ENCODE measurements around the gene PRUNE2. TPM values are rescaled to one million over a fixed set of nuclear protein-coding genes. Genes with fewer than 3 reads are reported as not detected.

Gene PRUNE2
- total RNA-seq, 1 donor from 2014 or later, result 8.7 TPM

DNA sequence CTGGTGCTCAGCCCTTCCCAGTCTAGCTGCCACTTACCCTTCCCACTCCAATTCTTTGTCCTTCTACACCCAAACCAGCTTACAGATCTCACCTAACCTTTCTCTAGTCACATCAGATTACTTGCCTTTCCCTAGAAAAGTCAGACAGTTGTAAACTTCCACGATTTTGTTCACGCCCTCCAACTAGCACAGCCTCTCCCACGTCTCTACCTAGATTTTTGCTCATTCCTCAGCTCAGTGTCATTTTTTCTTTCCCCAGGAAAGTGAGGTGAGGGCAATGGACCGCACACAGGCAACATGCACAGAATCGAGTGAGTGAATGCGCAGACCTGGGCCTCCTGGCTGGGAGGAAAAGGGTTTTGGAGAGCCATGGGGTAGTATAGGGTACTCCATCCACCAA, 20.9 kb upstream of the PRUNE2 start:
- no peaks in the 10 kb centered on the region for H4K20me1 ChIP-seq (ENCODE audit: insufficient read depth, low read length)
- TF ChIP-seq EZH2 (IDR thresholded peaks at IDR 0.05; ENCODE audit: insufficient read depth, low read length), result no peak
- TF ChIP-seq, protein P1, sequence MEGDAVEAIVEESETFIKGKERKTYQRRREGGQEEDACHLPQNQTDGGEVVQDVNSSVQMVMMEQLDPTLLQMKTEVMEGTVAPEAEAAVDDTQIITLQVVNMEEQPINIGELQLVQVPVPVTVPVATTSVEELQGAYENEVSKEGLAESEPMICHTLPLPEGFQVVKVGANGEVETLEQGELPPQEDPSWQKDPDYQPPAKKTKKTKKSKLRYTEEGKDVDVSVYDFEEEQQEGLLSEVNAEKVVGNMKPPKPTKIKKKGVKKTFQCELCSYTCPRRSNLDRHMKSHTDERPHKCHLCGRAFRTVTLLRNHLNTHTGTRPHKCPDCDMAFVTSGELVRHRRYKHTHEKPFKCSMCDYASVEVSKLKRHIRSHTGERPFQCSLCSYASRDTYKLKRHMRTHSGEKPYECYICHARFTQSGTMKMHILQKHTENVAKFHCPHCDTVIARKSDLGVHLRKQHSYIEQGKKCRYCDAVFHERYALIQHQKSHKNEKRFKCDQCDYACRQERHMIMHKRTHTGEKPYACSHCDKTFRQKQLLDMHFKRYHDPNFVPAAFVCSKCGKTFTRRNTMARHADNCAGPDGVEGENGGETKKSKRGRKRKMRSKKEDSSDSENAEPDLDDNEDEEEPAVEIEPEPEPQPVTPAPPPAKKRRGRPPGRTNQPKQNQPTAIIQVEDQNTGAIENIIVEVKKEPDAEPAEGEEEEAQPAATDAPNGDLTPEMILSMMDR (IDR thresholded peaks at IDR 0.05; ENCODE audit: insufficient read depth, low read depth, low read length), result no peak
- H3K4me3 ChIP-seq (ENCODE audit: insufficient read depth, low read depth, low read length), result no peak overlapping the region
- H3K4me2 ChIP-seq (ENCODE audit: low read length), result peak overlapping the region; percentile 42
- peak overlapping the region; percentile 73 for H3K27ac ChIP-seq (ENCODE audit: low read depth, low read length)
- Mint-ChIP-seq H3K36me3 (ENCODE audit: low read depth, unreplicated experiment) (no peaks in the 10 kb centered on the region), H3K4me3 (ENCODE audit: unreplicated experiment) (no peak overlapping the region), H3K27ac (ENCODE audit: unreplicated experiment) (no peak overlapping the region), H3K9me3 (ENCODE audit: unreplicated experiment) (peaks cover 5% of the 10 kb centered on the region), H3K4me1 (ENCODE audit: low read depth, unreplicated experiment) (peaks cover 11% of the 10 kb centered on the region), H3K27me3 (ENCODE audit: low read depth, unreplicated experiment) (peaks cover 14% of the 10 kb centered on the region)
- H2AFZ ChIP-seq (ENCODE audit: low read depth, low read length), result no peak overlapping the region
- H3K27me3 ChIP-seq (ENCODE audit: insufficient read depth, low read length), result no peaks in the 10 kb centered on the region
- peaks cover 3% of the 10 kb centered on the region for H3K9me3 ChIP-seq (ENCODE audit: insufficient read depth, low read depth, low read length)
- no peaks in the 10 kb centered on the region for H3K79me2 ChIP-seq (ENCODE audit: insufficient read depth, low read length)
- peaks cover 14% of the 10 kb centered on the region for H3K4me1 ChIP-seq (ENCODE audit: insufficient read depth, low read length)
- FAIRE-seq, result no peak
- peak overlapping the region; percentile 54 for H3K9ac ChIP-seq (ENCODE audit: low read length)
- no peaks in the 10 kb centered on the region for H3K36me3 ChIP-seq (ENCODE audit: insufficient read depth, low read length)
- DNase-seq (ENCODE audit: low read depth), result peak; percentile 14

DNA sequence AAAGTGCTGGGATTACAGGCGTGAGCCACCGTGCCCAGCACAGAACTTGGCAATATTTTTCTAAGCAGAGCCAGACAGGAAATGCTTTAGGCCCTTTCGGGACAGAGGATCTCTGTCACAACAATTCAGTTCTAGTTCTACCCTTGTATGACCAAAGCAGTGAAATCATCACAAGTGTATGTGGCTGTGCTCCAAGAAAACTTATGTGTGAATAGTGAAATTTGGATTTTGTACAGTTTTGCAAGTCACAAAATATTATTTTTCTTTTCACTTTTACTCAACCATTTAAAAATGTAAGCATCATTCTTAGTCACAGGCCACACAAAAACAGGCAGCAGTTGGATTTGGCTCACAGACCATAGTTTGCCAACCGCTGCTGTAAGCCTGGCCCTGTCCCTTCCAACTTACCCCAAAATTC, 20.4 kb upstream of the PRUNE2 start:
- H3K9me3 ChIP-seq (ENCODE audit: insufficient read depth, low read depth, low read length), result peaks cover 3% of the 10 kb centered on the region
- H3K9ac ChIP-seq (ENCODE audit: low read length), result peak overlapping the region; percentile 54
- Mint-ChIP-seq H3K27ac (ENCODE audit: unreplicated experiment) (peak overlapping the region; percentile 27), H3K4me3 (ENCODE audit: unreplicated experiment) (no peak overlapping the region), H3K4me1 (ENCODE audit: low read depth, unreplicated experiment) (peaks cover 11% of the 10 kb centered on the region), H3K36me3 (ENCODE audit: low read depth, unreplicated experiment) (no peaks in the 10 kb centered on the region), H3K9me3 (ENCODE audit: unreplicated experiment) (peaks cover 4% of the 10 kb centered on the region), H3K27me3 (ENCODE audit: low read depth, unreplicated experiment) (peaks cover 18% of the 10 kb centered on the region)
- H3K4me3 ChIP-seq (ENCODE audit: insufficient read depth, low read depth, low read length), result no peak overlapping the region
- FAIRE-seq (no peak), DNase-seq (ENCODE audit: low read depth) (peak; percentile 88)
- peaks cover 14% of the 10 kb centered on the region for H3K4me1 ChIP-seq (ENCODE audit: insufficient read depth, low read length)
- TF ChIP-seq, protein P1 (IDR thresholded peaks at IDR 0.05; ENCODE audit: insufficient read depth, low read depth, low read length), result no peak
- no peak for TF ChIP-seq EZH2 (IDR thresholded peaks at IDR 0.05; ENCODE audit: insufficient read depth, low read length)
- no peaks in the 10 kb centered on the region for H3K79me2 ChIP-seq (ENCODE audit: insufficient read depth, low read length)
- H4K20me1 ChIP-seq (ENCODE audit: insufficient read depth, low read length), result no peaks in the 10 kb centered on the region
- H3K4me2 ChIP-seq (ENCODE audit: low read length), result peak overlapping the region; percentile 42
- no peaks in the 10 kb centered on the region for H3K36me3 ChIP-seq (ENCODE audit: insufficient read depth, low read length)
- no peaks in the 10 kb centered on the region for H3K27me3 ChIP-seq (ENCODE audit: insufficient read depth, low read length)
- peak overlapping the region; percentile 73 for H3K27ac ChIP-seq (ENCODE audit: low read depth, low read length)
- H2AFZ ChIP-seq (ENCODE audit: low read depth, low read length), result no peak overlapping the region

DNA sequence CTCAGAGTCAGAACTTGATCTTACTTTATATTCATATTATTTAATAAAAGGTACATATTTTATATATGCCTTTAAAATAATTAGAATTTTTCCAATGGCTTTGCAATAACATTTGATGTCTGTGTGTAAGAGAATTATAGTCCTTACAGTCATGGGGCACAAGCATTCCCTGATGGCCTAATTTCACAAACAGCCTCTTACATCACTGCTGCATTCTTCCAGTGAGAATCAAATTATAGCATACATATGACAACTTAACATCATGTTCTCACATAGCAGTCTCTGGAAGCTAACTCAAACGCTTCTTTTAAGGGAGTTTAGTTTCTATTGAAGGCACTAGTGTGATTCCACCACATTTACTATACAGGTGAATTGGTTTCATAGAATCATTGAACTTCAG, 15.3 kb upstream of the PRUNE2 start:
- no peak overlapping the region for H3K9ac ChIP-seq (ENCODE audit: low read length)
- no peaks in the 10 kb centered on the region for H3K36me3 ChIP-seq (ENCODE audit: insufficient read depth, low read length)
- H3K27me3 ChIP-seq (ENCODE audit: insufficient read depth, low read length), result no peaks in the 10 kb centered on the region
- H3K27ac Mint-ChIP-seq (ENCODE audit: unreplicated experiment), result no peak overlapping the region
- peaks cover 3% of the 10 kb centered on the region for H3K9me3 ChIP-seq (ENCODE audit: insufficient read depth, low read depth, low read length)
- H3K4me2 ChIP-seq (ENCODE audit: low read length), result no peak overlapping the region
- no peak for TF ChIP-seq EZH2 (IDR thresholded peaks at IDR 0.05; ENCODE audit: insufficient read depth, low read length)
- TF ChIP-seq, protein P1 (IDR thresholded peaks at IDR 0.05; ENCODE audit: insufficient read depth, low read depth, low read length), result no peak
- H4K20me1 ChIP-seq (ENCODE audit: insufficient read depth, low read length), result no peaks in the 10 kb centered on the region
- no peaks in the 10 kb centered on the region for H3K4me1 Mint-ChIP-seq (ENCODE audit: low read depth, unreplicated experiment)
- peaks cover 4% of the 10 kb centered on the region for H3K9me3 Mint-ChIP-seq (ENCODE audit: unreplicated experiment)
- FAIRE-seq (no peak), DNase-seq (ENCODE audit: low read depth) (no peak)
- H3K79me2 ChIP-seq (ENCODE audit: insufficient read depth, low read length), result no peaks in the 10 kb centered on the region
- H2AFZ ChIP-seq (ENCODE audit: low read depth, low read length), result no peak overlapping the region
- no peak overlapping the region for H3K4me3 ChIP-seq (ENCODE audit: insufficient read depth, low read depth, low read length)
- no peak overlapping the region for H3K27ac ChIP-seq (ENCODE audit: low read depth, low read length)
- no peaks in the 10 kb centered on the region for H3K4me1 ChIP-seq (ENCODE audit: insufficient read depth, low read length)
- no peaks in the 10 kb centered on the region for H3K36me3 Mint-ChIP-seq (ENCODE audit: low read depth, unreplicated experiment)
- no peak overlapping the region for H3K4me3 Mint-ChIP-seq (ENCODE audit: unreplicated experiment)
- H3K27me3 Mint-ChIP-seq (ENCODE audit: low read depth, unreplicated experiment), result peaks cover 45% of the 10 kb centered on the region
